Astrocyte (in vitro differentiated cells and primary cell): Measurements from ENCODE around the gene INPP5B. TPM values are rescaled to one million over a fixed set of nuclear protein-coding genes. Genes with fewer than 3 reads are reported as not detected.
A peak's percentile ranks its signal among the peaks of the same experiment; 100 is the strongest.

Experiments used
- DNase-seq: peaks from one replicate; pipeline ENCODE4 v3.0.0-alpha.2; 2010; ENCODE audit warnings: low read depth
- FAIRE-seq: peaks from 2 replicates; lab custom pipeline; 2011; peaks lifted over from hg19 to GRCh38; lab: Jason Lieb, UNC
- H2AFZ ChIP-seq: 2 replicates; pipeline ENCODE4 v1.6.0; 2012; ENCODE audit warnings: low read depth, low read length, inconsistent platforms
- H3K27ac ChIP-seq: 2 replicates; pipeline ENCODE4 v1.5.1; 2011; ENCODE audit warnings: low read depth, low read length, inconsistent platforms
- H3K27me3 ChIP-seq: 2 replicates; pipeline ENCODE4 v1.6.0; 2011; ENCODE audit warnings: low read length, inconsistent platforms; ENCODE audit not compliant: insufficient read depth
- H3K36me3 ChIP-seq: 2 replicates; pipeline ENCODE4 v1.5.1; 2011; ENCODE audit warnings: low read length, inconsistent platforms; ENCODE audit not compliant: insufficient read depth
- H3K4me1 ChIP-seq: 2 replicates; pipeline ENCODE4 v1.5.1; 2011; ENCODE audit warnings: low read length, inconsistent platforms; ENCODE audit not compliant: insufficient read depth
- H3K4me2 ChIP-seq: 2 replicates; pipeline ENCODE4 v1.6.0; 2012; ENCODE audit warnings: low read length, inconsistent platforms
- H3K4me3 ChIP-seq: 2 replicates; pipeline ENCODE4 v1.5.1; 2011; ENCODE audit warnings: low read depth, mild to moderate bottlenecking, low read length, inconsistent platforms; ENCODE audit not compliant: insufficient read depth
- H3K79me2 ChIP-seq: 2 replicates; pipeline ENCODE4 v1.6.0; 2012; ENCODE audit warnings: mild to moderate bottlenecking, low read length, inconsistent platforms; ENCODE audit not compliant: insufficient read depth
- H3K9ac ChIP-seq: 2 replicates; pipeline ENCODE4 v1.6.0; 2012; ENCODE audit warnings: mild to moderate bottlenecking, low read length, inconsistent platforms
- H3K9me3 ChIP-seq: 2 replicates; pipeline ENCODE4 v1.5.1; 2012; ENCODE audit warnings: low read depth, mild to moderate bottlenecking, low read length, inconsistent platforms; ENCODE audit not compliant: insufficient read depth
- H4K20me1 ChIP-seq: 2 replicates; pipeline ENCODE4 v1.6.0; 2012; ENCODE audit warnings: low read length, inconsistent platforms; ENCODE audit not compliant: insufficient read depth
- H3K27ac Mint-ChIP-seq: one replicate; pipeline ENCODE4 v1.8.0; 2021; ENCODE audit warnings: mild to moderate bottlenecking, mixed read lengths; ENCODE audit not compliant: unreplicated experiment
- H3K27me3 Mint-ChIP-seq: one replicate; pipeline ENCODE4 v1.8.0; 2021; ENCODE audit warnings: low read depth, mixed read lengths; ENCODE audit not compliant: unreplicated experiment
- H3K36me3 Mint-ChIP-seq: one replicate; pipeline ENCODE4 v1.8.0; 2021; ENCODE audit warnings: low read depth, mixed read lengths; ENCODE audit not compliant: unreplicated experiment
- H3K4me1 Mint-ChIP-seq: one replicate; pipeline ENCODE4 v1.8.0; 2021; ENCODE audit warnings: low read depth, mixed read lengths; ENCODE audit not compliant: unreplicated experiment
- H3K4me3 Mint-ChIP-seq: one replicate; pipeline ENCODE4 v1.8.0; 2021; ENCODE audit warnings: mild to moderate bottlenecking, moderate library complexity, mixed read lengths; ENCODE audit not compliant: unreplicated experiment
- H3K9me3 Mint-ChIP-seq: one replicate; pipeline ENCODE4 v1.8.0; 2021; ENCODE audit warnings: mild to moderate bottlenecking, mixed read lengths; ENCODE audit not compliant: unreplicated experiment
- CTCF ChIP-seq: IDR thresholded peaks from 2 replicates; pipeline ENCODE4 v1.5.1; 2011; ENCODE audit warnings: low read depth, mild to moderate bottlenecking, inconsistent platforms, low read length, moderate library complexity; ENCODE audit not compliant: insufficient read depth
- EZH2 ChIP-seq: IDR thresholded peaks from 2 replicates; pipeline ENCODE4 v1.6.1; 2012; ENCODE audit warnings: mild to moderate bottlenecking, low read length, inconsistent platforms; ENCODE audit not compliant: insufficient read depth
- total RNA-seq: library from RNA; stranded (reverse); gene quantifications from 2 replicates; pipeline ENCODE4 v1.2.1, GENCODE V29; 2021

INPP5B gene
- total RNA-seq, 1 donor from 2014 or later: 19.4 TPM

DNA sequence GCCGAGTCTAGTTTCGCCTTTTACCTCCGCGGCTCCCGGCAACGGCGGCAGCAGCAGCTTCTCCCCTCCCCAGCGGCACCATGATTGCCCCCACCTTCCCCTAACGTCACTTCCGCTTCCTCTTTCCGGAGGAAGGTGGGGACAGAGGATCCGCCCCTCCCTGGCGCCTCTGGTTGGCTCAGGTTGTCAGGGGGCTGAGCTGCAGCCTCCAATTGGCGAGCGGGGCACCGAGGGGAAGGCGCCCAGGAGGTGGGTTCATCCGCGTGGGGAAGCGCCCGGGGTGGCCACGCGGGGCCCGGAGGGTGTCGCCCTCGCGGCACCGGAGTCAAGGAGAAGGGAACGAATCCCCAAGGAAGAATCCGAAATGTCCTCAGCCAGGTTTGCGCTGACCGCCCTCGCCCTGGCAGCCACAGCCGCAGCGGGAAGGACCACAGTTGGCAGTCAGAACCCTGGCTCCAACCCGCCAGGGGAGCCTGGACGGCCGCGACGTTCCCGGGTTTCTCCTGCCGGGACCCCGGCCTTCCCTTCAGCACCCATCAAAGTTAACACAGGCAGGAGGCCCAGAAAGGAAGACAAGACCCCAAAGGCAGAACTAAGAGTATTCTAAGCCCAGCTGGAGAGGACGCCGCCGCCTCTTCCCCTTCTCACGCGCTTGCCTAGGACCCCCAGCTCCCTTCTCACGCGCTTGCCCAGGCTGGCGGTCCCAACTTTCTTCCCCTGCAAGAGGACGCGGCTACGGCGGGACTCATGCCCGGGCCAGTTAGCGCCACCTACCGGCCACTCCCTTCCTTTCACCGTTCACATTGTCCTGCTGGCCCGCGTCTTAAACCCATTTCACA, 87.1 kb downstream of the INPP5B start, which contains the start of gene MTF1:
TSS of gene MTF1 (minus strand) at position 86 of the 839 bp plus-strand sequence. CDS start 1,934 bp downstream, outside the sequence.
- Histone ChIP-seq H3K4me2 (peak within 1 kb of the TSS; percentile 90), H2AFZ (peak within 1 kb of the TSS; percentile 75), H3K36me3 (peaks cover 15% of the 10 kb centered on the region), H3K4me3 (peak within 1 kb of the TSS; percentile 89), H3K9ac (peak within 1 kb of the TSS; percentile 92), H3K27ac (peak within 1 kb of the TSS; percentile 79), H3K9me3 (no peaks in the 10 kb centered on the region), H3K4me1 (peaks cover 6% of the 10 kb centered on the region), H4K20me1 (peaks cover 20% of the 10 kb centered on the region), H3K79me2 (peaks cover 41% of the 10 kb centered on the region), H3K27me3 (no peaks in the 10 kb centered on the region)
- Mint-ChIP-seq H3K9me3 (no peaks in the 10 kb centered on the region), H3K36me3 (peaks cover 4% of the 10 kb centered on the region), H3K27me3 (no peaks in the 10 kb centered on the region), H3K4me3 (peak within 1 kb of the TSS; percentile 96), H3K27ac (peak within 1 kb of the TSS; percentile 96), H3K4me1 (peaks cover 9% of the 10 kb centered on the region)
- TF ChIP-seq CTCF (peak; percentile 68), EZH2 (no peak)
- no peak for FAIRE-seq
- peak; percentile 92 for DNase-seq

- peaks cover 20% of the 10 kb centered on the region for H4K20me1 ChIP-seq
- peak overlapping the region; percentile 92 for H3K9ac ChIP-seq
- TF ChIP-seq CTCF (no peak), EZH2 (no peak)
- Mint-ChIP-seq H3K9me3 (no peaks in the 10 kb centered on the region), H3K36me3 (peaks cover 4% of the 10 kb centered on the region), H3K4me1 (peaks cover 9% of the 10 kb centered on the region), H3K4me3 (peak overlapping the region; percentile 96), H3K27ac (peak overlapping the region; percentile 96), H3K27me3 (no peaks in the 10 kb centered on the region)
- H3K9me3 ChIP-seq: no peaks in the 10 kb centered on the region
- FAIRE-seq: no peak
- H3K79me2 ChIP-seq: peaks cover 48% of the 10 kb centered on the region
- peaks cover 13% of the 10 kb centered on the region for H3K36me3 ChIP-seq
- DNase-seq: peak; percentile 9
- H3K4me1 ChIP-seq: peaks cover 6% of the 10 kb centered on the region
- peak overlapping the region; percentile 90 for H3K4me2 ChIP-seq
- no peaks in the 10 kb centered on the region for H3K27me3 ChIP-seq
- H3K4me3 ChIP-seq: peak overlapping the region; percentile 89
- H2AFZ ChIP-seq: peak overlapping the region; percentile 71
- peak overlapping the region; percentile 79 for H3K27ac ChIP-seq
Observed at GRCh38 chr1:37858931-37859506, 87.8 kb downstream of the INPP5B start.
